ENCODE data around the gene HOXB2.

The HOXB2 gene

DNA sequence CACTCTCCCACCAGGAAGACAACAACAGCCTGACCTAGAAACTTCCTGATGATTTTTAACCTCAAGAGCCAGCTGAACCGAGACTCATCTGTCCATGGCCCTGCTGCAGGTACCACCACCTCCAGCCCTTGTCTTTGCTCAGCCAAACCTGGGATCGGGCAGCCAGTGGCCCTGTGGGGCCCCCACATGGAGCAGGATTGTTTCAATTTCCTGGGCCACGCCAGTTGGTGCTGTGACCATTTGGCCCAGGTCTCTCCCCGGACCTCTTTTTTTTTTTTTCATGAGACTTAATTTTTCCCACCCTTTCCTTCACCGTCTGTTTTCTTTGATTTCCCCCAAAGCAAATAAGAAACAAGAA is 8.3 kb upstream of the HOXB2 start (continued):
- TF ChIP-seq ZNF565 (CRISPR knock-in tag; conservative IDR thresholded peaks at IDR 0.05; ENCODE audit: low read depth) (no peak), TSHZ2 (CRISPR knock-in tag; IDR thresholded peaks at IDR 0.05) (no peak), ZNF70 (CRISPR knock-in tag; IDR thresholded peaks at IDR 0.05) (no peak), ZFP30 (CRISPR knock-in tag; IDR thresholded peaks at IDR 0.05) (no peak)

DNA sequence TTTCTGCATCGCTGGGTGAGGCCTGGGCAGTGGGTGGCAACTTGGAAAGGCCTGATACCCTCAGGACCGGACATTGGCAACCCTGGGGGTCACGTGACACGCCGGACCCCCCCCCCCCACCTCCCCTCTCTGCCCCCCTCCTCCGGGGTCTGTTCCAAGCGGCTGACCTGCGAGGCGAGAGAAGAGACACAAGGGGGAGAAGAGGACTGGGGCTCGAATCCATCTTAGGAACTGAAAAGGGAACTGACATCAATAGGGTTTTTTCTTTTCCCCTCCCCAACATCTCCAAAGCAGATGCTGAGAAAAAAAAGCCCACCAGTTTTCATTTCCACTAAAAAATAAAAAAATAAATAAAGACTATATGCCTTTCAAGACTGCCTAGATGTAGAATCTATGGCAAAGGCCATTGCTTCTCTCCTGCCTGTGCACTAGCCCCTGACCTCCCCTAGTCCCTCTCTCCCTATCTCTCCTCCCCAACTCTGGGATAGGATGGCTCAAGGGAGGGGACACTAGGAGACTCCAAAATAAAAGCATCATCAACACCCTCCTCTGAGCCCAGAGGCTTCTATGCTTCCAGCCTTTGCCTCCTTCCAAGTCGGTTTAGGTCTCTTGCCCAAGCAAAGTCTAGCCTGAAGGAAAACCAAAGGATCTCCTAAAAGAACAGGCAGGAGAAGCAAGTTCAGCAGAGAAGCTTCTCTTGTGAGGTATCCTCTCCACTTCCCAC is 7.7 kb upstream of the HOXB2 start:
- ATAC-seq: no peak
- TF ChIP-seq ZNF8 (CRISPR knock-in tag; IDR thresholded peaks at IDR 0.05) (no peak), TCF4 (CRISPR knock-in tag; IDR thresholded peaks at IDR 0.05; ENCODE audit: borderline replicate concordance) (no peak)

GRCh38 chr17:48551596-48552465 is 6.9 kb upstream of the HOXB2 start:
- ATAC-seq: no peak
- no peak for TF ChIP-seq TOX (CRISPR knock-in tag; IDR thresholded peaks at IDR 0.05; ENCODE audit: borderline replicate concordance)
- no peak for TF ChIP-seq TCF4 (CRISPR knock-in tag; IDR thresholded peaks at IDR 0.05; ENCODE audit: borderline replicate concordance)
- TF ChIP-seq RARB (CRISPR knock-in tag; IDR thresholded peaks at IDR 0.05): no peak
- TF ChIP-seq ZNF8 (CRISPR knock-in tag; IDR thresholded peaks at IDR 0.05): no peak
- TF ChIP-seq TSHZ2 (CRISPR knock-in tag; IDR thresholded peaks at IDR 0.05): no peak
- TF ChIP-seq SNAI2 (CRISPR knock-in tag; IDR thresholded peaks at IDR 0.05): no peak
- no peak for TF ChIP-seq CREB5 (CRISPR knock-in tag; IDR thresholded peaks at IDR 0.05; ENCODE audit: low read depth)
- TF ChIP-seq, protein P1, sequence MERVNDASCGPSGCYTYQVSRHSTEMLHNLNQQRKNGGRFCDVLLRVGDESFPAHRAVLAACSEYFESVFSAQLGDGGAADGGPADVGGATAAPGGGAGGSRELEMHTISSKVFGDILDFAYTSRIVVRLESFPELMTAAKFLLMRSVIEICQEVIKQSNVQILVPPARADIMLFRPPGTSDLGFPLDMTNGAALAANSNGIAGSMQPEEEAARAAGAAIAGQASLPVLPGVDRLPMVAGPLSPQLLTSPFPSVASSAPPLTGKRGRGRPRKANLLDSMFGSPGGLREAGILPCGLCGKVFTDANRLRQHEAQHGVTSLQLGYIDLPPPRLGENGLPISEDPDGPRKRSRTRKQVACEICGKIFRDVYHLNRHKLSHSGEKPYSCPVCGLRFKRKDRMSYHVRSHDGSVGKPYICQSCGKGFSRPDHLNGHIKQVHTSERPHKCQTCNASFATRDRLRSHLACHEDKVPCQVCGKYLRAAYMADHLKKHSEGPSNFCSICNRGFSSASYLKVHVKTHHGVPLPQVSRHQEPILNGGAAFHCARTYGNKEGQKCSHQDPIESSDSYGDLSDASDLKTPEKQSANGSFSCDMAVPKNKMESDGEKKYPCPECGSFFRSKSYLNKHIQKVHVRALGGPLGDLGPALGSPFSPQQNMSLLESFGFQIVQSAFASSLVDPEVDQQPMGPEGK (CRISPR knock-in tag; IDR thresholded peaks at IDR 0.05; ENCODE audit: borderline replicate concordance): no peak
- no peak for TF ChIP-seq ISL1 (CRISPR knock-in tag; IDR thresholded peaks at IDR 0.05)
- no peak for TF ChIP-seq CSDC2 (CRISPR knock-in tag; IDR thresholded peaks at IDR 0.05)
- no peak for TF ChIP-seq OSR1 (CRISPR knock-in tag; IDR thresholded peaks at IDR 0.05)
- TF ChIP-seq ZNF70 (CRISPR knock-in tag; IDR thresholded peaks at IDR 0.05): no peak
- TF ChIP-seq ZFP3 (CRISPR knock-in tag; IDR thresholded peaks at IDR 0.05): no peak
- TF ChIP-seq PPARA (CRISPR knock-in tag; IDR thresholded peaks at IDR 0.05; ENCODE audit: borderline replicate concordance): no peak
- TF ChIP-seq ESRRG (CRISPR knock-in tag; IDR thresholded peaks at IDR 0.05): no peak
- TF ChIP-seq POU6F1 (CRISPR knock-in tag; IDR thresholded peaks at IDR 0.05; ENCODE audit: borderline replicate concordance, low read depth): no peak
- TF ChIP-seq ARNTL (CRISPR knock-in tag; IDR thresholded peaks at IDR 0.05; ENCODE audit: borderline replicate concordance, low read depth): no peak
- TF ChIP-seq BACH2 (CRISPR knock-in tag; IDR thresholded peaks at IDR 0.05; ENCODE audit: borderline replicate concordance): no peak
